Kidney epithelial cell (primary cell): ENCODE measurements around the gene SHISA6. TPM values are rescaled to one million over a fixed set of nuclear protein-coding genes. Genes with fewer than 3 reads are reported as not detected.
A peak's percentile ranks its signal among the peaks of the same experiment; 100 is the strongest.

Experiments used
- DNase-seq: peaks from one replicate; pipeline ENCODE4 v3.0.0-alpha.2; 2010; ENCODE audit warnings: low read depth
- H3K27me3 ChIP-seq: 2 replicates; pipeline ENCODE4 v1.6.0; 2011; ENCODE audit warnings: low read length; ENCODE audit not compliant: control insufficient read depth, insufficient read depth
- H3K36me3 ChIP-seq: 2 replicates; pipeline ENCODE4 v1.5.1; 2011; ENCODE audit warnings: low read length; ENCODE audit not compliant: control insufficient read depth, insufficient read depth
- H3K4me3 ChIP-seq: 2 replicates; pipeline ENCODE4 v1.5.1; 2011; ENCODE audit warnings: low read depth, mild to moderate bottlenecking, control low read depth, low read length
- total RNA-seq: library from RNA; depleted of rRNA; stranded (reverse); fragments of >200 nt; gene quantifications from 2 replicates; pipeline ENCODE4 v1.2.3, GENCODE V29; 2015
- TF ChIP-seq, protein P1 (sequence below): IDR thresholded peaks from 2 replicates; pipeline ENCODE4 v1.5.1; 2011; ENCODE audit warnings: mild to moderate bottlenecking, moderate library complexity, low read length, control low read depth, inconsistent platforms; ENCODE audit not compliant: insufficient read depth, poor library complexity, severe bottlenecking

Gene SHISA6
- total RNA-seq, 1 donor from 2014 or later, result 0.71 TPM

- TF ChIP-seq, protein P1, sequence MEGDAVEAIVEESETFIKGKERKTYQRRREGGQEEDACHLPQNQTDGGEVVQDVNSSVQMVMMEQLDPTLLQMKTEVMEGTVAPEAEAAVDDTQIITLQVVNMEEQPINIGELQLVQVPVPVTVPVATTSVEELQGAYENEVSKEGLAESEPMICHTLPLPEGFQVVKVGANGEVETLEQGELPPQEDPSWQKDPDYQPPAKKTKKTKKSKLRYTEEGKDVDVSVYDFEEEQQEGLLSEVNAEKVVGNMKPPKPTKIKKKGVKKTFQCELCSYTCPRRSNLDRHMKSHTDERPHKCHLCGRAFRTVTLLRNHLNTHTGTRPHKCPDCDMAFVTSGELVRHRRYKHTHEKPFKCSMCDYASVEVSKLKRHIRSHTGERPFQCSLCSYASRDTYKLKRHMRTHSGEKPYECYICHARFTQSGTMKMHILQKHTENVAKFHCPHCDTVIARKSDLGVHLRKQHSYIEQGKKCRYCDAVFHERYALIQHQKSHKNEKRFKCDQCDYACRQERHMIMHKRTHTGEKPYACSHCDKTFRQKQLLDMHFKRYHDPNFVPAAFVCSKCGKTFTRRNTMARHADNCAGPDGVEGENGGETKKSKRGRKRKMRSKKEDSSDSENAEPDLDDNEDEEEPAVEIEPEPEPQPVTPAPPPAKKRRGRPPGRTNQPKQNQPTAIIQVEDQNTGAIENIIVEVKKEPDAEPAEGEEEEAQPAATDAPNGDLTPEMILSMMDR, result no peak
- Histone ChIP-seq H3K36me3 (no peaks in the 10 kb centered on the region), H3K4me3 (no peak overlapping the region), H3K27me3 (no peaks in the 10 kb centered on the region)
- DNase-seq, result no peak
Observed at GRCh38 chr17:11216976-11217375, 24.0 kb upstream of the SHISA6 start.

DNA sequence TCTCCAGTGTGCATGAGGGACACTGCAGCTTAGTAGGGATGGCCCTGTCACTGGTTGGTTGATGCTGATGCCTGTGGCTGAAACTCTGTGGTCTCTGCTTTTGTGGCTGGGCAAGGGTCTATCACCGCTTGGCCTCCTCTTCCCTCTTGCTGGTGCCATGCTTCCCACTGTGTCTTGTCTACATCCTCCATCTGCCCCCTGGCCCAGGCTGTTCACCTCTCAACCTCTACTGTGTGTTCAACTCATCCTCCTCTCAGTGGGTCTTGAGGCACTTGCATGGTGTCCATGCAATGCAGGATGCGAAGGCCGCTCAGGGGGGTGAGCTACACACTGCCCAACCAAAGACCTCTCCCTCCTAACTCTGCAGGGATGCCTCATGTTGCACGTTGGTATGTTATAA, 19.8 kb upstream of the SHISA6 start:
- TF ChIP-seq, protein P1, result no peak
- H3K36me3 ChIP-seq, result no peaks in the 10 kb centered on the region
- DNase-seq, result no peak
- H3K4me3 ChIP-seq, result no peak overlapping the region
- no peaks in the 10 kb centered on the region for H3K27me3 ChIP-seq

DNA sequence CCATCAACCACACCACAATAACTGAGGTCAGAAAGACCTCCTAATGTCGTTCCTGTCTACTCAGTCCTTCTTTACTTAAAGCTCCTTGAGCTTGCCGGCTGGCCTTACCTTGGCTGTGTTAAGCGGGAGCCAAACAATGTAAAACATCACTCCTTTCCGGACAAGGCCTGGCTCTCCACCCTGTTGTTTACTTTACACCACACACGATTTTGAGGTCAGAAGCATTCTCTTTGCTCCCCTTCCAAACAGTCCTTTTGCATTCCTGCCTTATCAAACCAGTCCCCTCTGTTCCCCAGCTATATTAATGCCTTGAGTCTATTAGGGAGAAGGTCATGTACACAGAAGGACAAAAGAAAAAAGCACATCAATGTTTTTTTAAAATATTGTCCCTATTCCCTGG, 19.3 kb upstream of the SHISA6 start:
- Histone ChIP-seq H3K4me3 (no peak overlapping the region), H3K36me3 (no peaks in the 10 kb centered on the region), H3K27me3 (no peaks in the 10 kb centered on the region)
- TF ChIP-seq, protein P1, result no peak
- no peak for DNase-seq

DNA sequence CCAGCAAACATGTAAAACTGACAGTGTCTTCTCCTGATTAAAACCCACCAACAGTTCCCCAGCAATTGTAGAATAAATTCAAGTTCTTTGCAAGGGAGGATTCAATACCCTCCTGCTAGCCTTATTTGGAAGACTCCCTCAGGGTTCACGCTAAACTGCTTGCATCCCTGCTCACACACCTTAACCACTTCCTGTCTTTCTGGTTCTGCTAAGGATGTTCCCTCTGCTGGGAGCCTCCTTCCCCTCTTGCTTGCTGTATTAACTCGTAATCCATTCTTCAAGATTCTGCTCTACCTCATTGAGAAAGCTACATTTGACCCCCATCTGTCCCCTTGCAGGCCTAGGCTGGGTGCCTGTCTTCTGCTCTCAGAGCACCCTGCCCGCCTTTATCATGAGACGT, 2.3 kb upstream of the SHISA6 start:
- Histone ChIP-seq H3K4me3 (no peak overlapping the region), H3K36me3 (no peaks in the 10 kb centered on the region), H3K27me3 (peaks cover 31% of the 10 kb centered on the region)
- DNase-seq, result no peak
- TF ChIP-seq, protein P1, result no peak

- Histone ChIP-seq H3K36me3 (no peaks in the 10 kb centered on the region), H3K4me3 (no peak overlapping the region), H3K27me3 (peaks cover 31% of the 10 kb centered on the region)
- DNase-seq, result no peak
- TF ChIP-seq, protein P1, result no peak
Observed at GRCh38 chr17:11239379-11239970, 1.5 kb upstream of the SHISA6 start.

DNA sequence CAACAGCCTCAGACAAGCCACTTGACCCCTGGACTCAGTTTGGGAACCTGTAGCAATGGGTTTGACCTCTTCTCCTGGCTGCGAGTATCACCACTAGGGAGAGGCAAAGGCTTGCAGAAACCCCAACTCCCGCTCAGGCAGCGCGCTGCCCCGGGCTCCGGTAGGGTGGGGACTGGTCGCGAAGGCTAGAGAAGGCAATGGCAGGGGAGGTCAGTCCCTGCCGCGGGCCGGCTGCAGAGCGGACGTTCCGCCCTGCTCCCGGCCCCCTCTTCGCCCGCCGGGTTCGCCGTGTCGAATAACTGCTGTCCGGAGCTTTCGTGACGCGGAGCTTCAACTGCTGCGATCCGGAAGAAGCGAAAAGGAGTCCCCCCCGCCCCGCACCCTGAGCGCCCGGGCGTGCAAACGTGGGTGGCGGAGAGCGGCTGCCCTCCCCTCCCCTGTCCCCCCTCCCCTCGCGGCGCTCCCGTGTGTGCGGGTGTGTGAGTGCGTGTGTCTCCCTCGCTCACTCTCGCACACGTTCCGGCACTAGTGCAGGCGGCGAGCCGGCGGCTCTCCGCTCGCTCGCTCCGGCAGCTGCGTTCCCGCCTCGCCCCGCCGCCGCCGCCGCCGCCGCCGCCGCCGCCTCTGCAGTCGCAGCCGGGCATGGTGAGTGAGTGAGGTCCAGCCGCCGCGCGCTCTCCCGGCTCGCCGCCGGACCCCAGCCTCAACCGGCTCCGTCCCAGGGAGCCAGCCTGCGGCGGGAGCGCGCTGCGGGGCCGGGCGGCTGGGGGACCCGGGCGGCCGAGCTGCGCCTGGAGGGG, 772 bp upstream of the SHISA6 start:
- TF ChIP-seq, protein P1, result peak; percentile 11
- peaks cover 34% of the 10 kb centered on the region for H3K27me3 ChIP-seq
- DNase-seq, result no peak
- H3K4me3 ChIP-seq, result peak overlapping the region; percentile 16
- H3K36me3 ChIP-seq, result no peaks in the 10 kb centered on the region
